CD1c-positive myeloid dendritic cell (primary cell): ENCODE results near the gene KCNV2.

Source experiments
- DNase-seq: peaks from one replicate; pipeline ENCODE4 v3.0.0-alpha.2; 2016; ENCODE audit errors: extremely low spot score

The KCNV2 gene

GRCh38 chr9:2758898-2759510 is 41.7 kb downstream of the KCNV2 start:
- DNase-seq, result no peak

- no peak for DNase-seq
Observed at GRCh38 chr9:2761424-2761823, 44.1 kb downstream of the KCNV2 start.

GRCh38 chr9:2764353-2764752 is 47.0 kb downstream of the KCNV2 start:
- peak; percentile 48 for DNase-seq

- DNase-seq, result no peak
Observed at GRCh38 chr9:2765250-2765880, 48.1 kb downstream of the KCNV2 start.

- DNase-seq, result no peak
Observed at GRCh38 chr9:2767800-2768677, 50.7 kb downstream of the KCNV2 start.

- no peak for DNase-seq
Observed at GRCh38 chr9:2771087-2771486, 53.8 kb downstream of the KCNV2 start.

- no peak for DNase-seq
Observed at GRCh38 chr9:2771661-2772060, 54.4 kb downstream of the KCNV2 start.

- no peak for DNase-seq
Observed at GRCh38 chr9:2777454-2777853, 60.1 kb downstream of the KCNV2 start.

- DNase-seq, result no peak
Observed at GRCh38 chr9:2778816-2779215, 61.5 kb downstream of the KCNV2 start.
